Measurements from ENCODE around the gene TWNK. TPM values are rescaled to one million over a fixed set of nuclear protein-coding genes. Genes with fewer than 3 reads are reported as not detected.

Gene TWNK
- total and polyA plus RNA-seq, 2 of the 4 experiments (the other 2 are of a cell fraction) = 7.7 to 8.8 TPM

DNA sequence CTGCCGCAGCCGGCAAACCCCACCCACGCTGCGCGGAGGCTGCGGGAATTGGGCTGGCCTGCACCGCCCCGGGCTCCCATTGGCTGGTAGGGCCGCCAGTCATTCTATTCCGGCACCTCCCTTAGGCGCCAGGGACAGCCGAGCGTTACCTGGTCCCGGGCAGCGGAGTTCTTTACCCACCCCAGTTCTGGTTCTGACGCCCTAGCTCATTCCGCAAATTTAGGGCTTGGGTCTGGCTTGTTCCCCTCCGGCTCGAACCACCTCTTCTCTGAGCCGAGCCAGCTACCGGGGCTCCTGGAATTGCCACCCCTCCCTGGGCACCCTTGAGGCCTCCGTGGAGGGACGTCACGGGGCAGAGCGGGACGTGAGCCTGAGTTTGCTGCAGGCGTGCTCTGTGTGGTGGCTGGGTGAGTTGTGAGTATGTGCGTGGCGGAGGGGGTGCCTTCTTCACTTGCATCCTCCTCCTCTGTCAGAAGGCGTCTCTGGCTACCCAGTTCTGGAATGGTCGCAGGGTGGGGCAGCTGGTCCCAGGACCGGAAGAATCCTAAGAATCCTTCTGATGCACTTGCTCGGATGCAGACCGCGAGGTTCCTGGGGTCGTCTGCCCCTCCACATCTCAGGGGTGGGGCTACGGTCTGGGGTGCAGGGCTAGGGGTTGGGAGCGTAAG is 43.9 kb downstream of the TWNK start, which contains the start of the genes PDZD7 and SFXN3:
Gene PDZD7 (minus strand): TSS at position 2 of the 668 bp plus-strand sequence. CDS start 910 bp downstream, outside the sequence.
Gene SFXN3 (plus strand): TSS at position 107 of the 668 bp plus-strand sequence. CDS start 3,461 bp downstream, outside the sequence.
- WGBS, 2 experiments (ENCODE audit: extremely low coverage in 2 of 2, insufficient read length in 1 of 2) = 3% methylated on average over 17 of the region's 38 CpGs; no CpG with 5 or more reads in 1 of the 2 experiments
- Histone ChIP-seq H3K4me1 (ENCODE audit: control insufficient read depth, insufficient read depth, low read length) (peaks cover 2% of the 10 kb centered on the region), H2AK9ac (replicated peaks; ENCODE audit: low read depth, low read length, poor library complexity) (peak within 1 kb of the TSS; percentile 98), H3K27ac (ENCODE audit: insufficient read depth, low read length) (peak within 1 kb of the TSS; percentile 87), H3K4me3 (ENCODE audit: insufficient read depth, low read depth, low read length) (peak within 1 kb of the TSS; percentile 60), H2AFZ (replicated peaks; ENCODE audit: low read length, poor library complexity) (peak within 1 kb of the TSS; percentile 99), H3K79me1 (ENCODE audit: low read depth in 1 of 2, low read length in 2 of 2) (peaks cover 14 to 54% of the 10 kb centered on the region in 2 experiments; a peak in 3 of 4 replicates), H4K8ac (ENCODE audit: low read depth in 2 of 2, low read length in 2 of 2) (peak within 1 kb of the TSS; percentile 75 to 84; a peak in 3 of 4 replicates), H4K5ac (ENCODE audit: low read depth, low read length) (peak within 1 kb of the TSS; percentile 52), H4K91ac (ENCODE audit: insufficient read depth, low read depth, low read length) (peak within 1 kb of the TSS; percentile 89), H3K9me1 (ENCODE audit: insufficient read depth, low read length) (peaks cover 2% of the 10 kb centered on the region; the same call in 1 of the 2 replicates), H2BK5ac (ENCODE audit: low read depth, low read length, poor library complexity, severe bottlenecking) (peak within 1 kb of the TSS; percentile 89), H4K20me1 (ENCODE audit: insufficient read depth, low read length) (peaks cover 30% of the 10 kb centered on the region), H3K9ac (ENCODE audit: low read depth, low read length) (peak within 1 kb of the TSS; percentile 71), H2BK20ac (ENCODE audit: low read depth, low read length) (peak within 1 kb of the TSS; percentile 76), H3K4me2 (ENCODE audit: low read depth, low read length) (peak within 1 kb of the TSS; percentile 87), H2AK5ac (ENCODE audit: low read depth, low read length) (peak within 1 kb of the TSS; percentile 88), H3K9me3 (ENCODE audit: control insufficient read depth, insufficient read depth, low read length) (no peaks in the 10 kb centered on the region), H3K27me3 (ENCODE audit: control insufficient read depth, insufficient read depth, low read length) (peaks cover 2% of the 10 kb centered on the region; the same call in 1 of the 2 replicates), H3K18ac (ENCODE audit: low read depth, low read length) (peak within 1 kb of the TSS; percentile 43), H2BK120ac (ENCODE audit: low read depth, low read length) (peak within 1 kb of the TSS; percentile 86), H2BK15ac (ENCODE audit: low read depth, low read length) (peak within 1 kb of the TSS; percentile 3; the same call in 2 of the 3 replicates), H3K14ac (replicated peaks; ENCODE audit: low read depth, low read length) (peak within 1 kb of the TSS; percentile 62), H3K4ac (ENCODE audit: low read depth, low read length) (peak within 1 kb of the TSS; percentile 97), H3K56ac (ENCODE audit: extremely low read depth, insufficient read depth, low read length) (peak within 1 kb of the TSS; percentile 57; the same call in 1 of the 2 replicates), H3K23ac (ENCODE audit: low read depth, low read length) (peak within 1 kb of the TSS; percentile 26), H3K36me3 (ENCODE audit: control insufficient read depth, insufficient read depth, low read length) (peaks cover 16% of the 10 kb centered on the region)
- CTCF ChIA-PET = interaction anchor here (1.0 to 2.1 kb wide), 4 partner anchors 10 to 23 kb away, joined by 4 to 7 read pairs (median 5); no protein-coding TSS in a partner anchor
- dilution Hi-C loops (cut with HindIII; ENCODE audit: low sequenced_read_pairs, unreplicated experiment) (no loop called here), intact Hi-C loops (cut with micrococcal nuclease) (loop anchor here (5.0 kb wide), 1 partner anchor 36 kb away; no protein-coding TSS in a partner anchor), in situ Hi-C loops (cut with MboI; ENCODE audit: low sequenced_read_pairs) (no loop called here)
- TF ChIP-seq RCOR1 (IDR thresholded peaks at IDR 0.05; ENCODE audit: insufficient replicate concordance, low read length) (no peak), MAFK (IDR thresholded peaks at IDR 0.05; ENCODE audit: low read depth, low read length) (no peak), MXI1 (IDR thresholded peaks at IDR 0.05; ENCODE audit: borderline replicate concordance, low read depth, low read length) (no peak), RAD21 (IDR thresholded peaks at IDR 0.05; ENCODE audit: low read length) (no peak), CEBPB (IDR thresholded peaks at IDR 0.05; ENCODE audit: low read depth, low read length) (no peak), POLR2A (IDR thresholded peaks at IDR 0.05; ENCODE audit: low read depth, low read length) (peak; percentile 13; the same call in 1 of the 2 replicates), SMC3 (IDR thresholded peaks at IDR 0.05; ENCODE audit: low read depth, low read length) (no peak), BHLHE40 (IDR thresholded peaks at IDR 0.05; ENCODE audit: low read depth, low read length) (no peak), FOS (IDR thresholded peaks at IDR 0.05; ENCODE audit: low read depth, low read length) (peak; percentile 56; the same call in 1 of the 2 replicates)
- TF ChIP-seq, protein P1, sequence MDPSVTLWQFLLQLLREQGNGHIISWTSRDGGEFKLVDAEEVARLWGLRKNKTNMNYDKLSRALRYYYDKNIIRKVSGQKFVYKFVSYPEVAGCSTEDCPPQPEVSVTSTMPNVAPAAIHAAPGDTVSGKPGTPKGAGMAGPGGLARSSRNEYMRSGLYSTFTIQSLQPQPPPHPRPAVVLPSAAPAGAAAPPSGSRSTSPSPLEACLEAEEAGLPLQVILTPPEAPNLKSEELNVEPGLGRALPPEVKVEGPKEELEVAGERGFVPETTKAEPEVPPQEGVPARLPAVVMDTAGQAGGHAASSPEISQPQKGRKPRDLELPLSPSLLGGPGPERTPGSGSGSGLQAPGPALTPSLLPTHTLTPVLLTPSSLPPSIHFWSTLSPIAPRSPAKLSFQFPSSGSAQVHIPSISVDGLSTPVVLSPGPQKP (IDR thresholded peaks at IDR 0.05; ENCODE audit: borderline replicate concordance, low read depth, low read length) = no peak
- TF ChIP-seq, protein P2, sequence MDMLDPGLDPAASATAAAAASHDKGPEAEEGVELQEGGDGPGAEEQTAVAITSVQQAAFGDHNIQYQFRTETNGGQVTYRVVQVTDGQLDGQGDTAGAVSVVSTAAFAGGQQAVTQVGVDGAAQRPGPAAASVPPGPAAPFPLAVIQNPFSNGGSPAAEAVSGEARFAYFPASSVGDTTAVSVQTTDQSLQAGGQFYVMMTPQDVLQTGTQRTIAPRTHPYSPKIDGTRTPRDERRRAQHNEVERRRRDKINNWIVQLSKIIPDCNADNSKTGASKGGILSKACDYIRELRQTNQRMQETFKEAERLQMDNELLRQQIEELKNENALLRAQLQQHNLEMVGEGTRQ (IDR thresholded peaks at IDR 0.05; ENCODE audit: low read depth, low read length) = no peak
- POLR2A ChIA-PET (ENCODE audit: unreplicated experiment) = interaction anchor here (0.5 to 1.4 kb wide), 2 partner anchors 12 to 47 kb away, joined by 3 to 6 read pairs; no protein-coding TSS in a partner anchor
- no TSS peak for BruUV-seq (replicated peaks)
- peak; percentile 91 for DNase-seq
- ATAC-seq (ENCODE audit: low read depth) = peak; percentile 82
